ENCODE results near the gene INSIG1.

INSIG1 gene

DNA sequence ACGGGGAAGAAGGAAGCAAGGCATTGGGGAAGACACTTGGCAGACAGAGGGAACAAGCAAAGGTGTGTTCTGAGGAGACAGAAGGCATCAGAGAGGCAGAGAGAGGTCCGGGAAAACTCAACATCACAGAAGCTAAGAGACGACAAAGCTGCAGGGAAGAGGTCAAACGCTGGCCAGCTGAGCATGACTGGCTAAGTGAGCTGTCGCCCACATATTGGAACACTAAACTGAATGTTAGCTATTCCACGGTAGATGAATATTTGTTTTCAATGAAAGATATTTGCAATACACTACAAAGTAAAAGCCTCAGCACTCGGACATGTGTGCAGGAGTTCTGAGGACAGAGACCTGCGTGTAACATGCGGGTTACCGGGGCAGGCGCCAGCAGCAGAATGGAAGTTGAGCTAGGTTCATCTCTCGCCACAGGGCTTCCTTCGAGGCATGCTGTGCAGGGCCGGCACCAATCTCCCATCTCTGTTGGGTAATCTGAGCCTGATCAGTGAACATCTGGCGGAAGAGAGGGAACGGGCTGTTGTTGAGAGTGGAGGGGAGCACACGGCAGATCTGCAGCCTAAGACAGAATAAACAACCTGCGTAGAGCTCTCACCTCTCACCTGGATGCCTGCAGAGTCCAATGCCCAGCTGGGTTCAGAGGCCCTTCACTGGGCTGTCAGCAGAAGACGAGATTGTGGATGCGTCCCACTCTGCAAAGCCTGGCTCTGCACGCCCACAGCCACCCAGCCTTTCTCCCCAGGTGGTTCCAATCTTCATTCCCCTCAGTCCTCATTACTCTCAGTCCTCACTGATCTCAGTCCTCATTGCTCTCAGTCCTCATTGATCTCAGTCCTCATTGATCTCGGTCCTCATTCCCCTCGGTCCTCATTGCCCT is 35.9 kb downstream of the INSIG1 start:
- DNase-seq, result no peak

DNA sequence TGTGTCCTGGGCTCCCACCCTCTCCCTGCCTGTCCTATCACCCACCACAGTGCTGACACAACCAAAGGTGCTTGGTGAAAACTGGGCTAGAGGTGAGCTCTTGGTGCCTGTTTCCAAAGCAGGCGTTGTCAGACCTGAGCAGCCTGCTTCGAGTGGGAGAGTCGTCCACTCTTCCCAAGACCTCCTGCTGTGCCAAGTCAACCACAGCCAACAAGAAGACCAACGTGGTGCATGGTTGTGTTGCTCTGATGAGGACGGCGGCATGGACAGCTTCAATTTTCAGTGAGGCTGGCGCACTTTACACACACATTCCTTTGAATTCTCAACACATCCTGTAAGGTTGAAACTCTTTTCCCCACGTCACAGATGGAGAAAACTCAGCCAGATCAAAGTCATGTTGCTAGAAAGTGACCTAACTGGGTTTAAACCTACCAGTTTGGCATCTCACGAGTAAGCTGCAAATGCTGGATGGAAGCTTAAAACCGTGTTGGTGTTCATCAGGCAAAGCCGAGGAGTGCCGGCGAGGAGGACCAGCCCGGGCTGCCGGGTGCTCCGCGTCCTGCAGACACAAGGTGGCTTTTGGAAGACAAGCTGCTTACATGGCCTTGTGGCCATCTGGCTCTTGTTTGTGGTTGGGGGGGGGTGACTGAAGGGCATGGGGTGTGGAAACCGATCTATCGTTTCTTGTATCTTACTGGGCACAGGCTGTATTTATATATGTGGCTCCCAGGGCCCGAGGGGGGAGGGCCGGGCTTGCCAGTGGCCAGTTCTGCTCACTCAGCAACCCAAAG is 39.3 kb downstream of the INSIG1 start:
- no peak for DNase-seq

DNA sequence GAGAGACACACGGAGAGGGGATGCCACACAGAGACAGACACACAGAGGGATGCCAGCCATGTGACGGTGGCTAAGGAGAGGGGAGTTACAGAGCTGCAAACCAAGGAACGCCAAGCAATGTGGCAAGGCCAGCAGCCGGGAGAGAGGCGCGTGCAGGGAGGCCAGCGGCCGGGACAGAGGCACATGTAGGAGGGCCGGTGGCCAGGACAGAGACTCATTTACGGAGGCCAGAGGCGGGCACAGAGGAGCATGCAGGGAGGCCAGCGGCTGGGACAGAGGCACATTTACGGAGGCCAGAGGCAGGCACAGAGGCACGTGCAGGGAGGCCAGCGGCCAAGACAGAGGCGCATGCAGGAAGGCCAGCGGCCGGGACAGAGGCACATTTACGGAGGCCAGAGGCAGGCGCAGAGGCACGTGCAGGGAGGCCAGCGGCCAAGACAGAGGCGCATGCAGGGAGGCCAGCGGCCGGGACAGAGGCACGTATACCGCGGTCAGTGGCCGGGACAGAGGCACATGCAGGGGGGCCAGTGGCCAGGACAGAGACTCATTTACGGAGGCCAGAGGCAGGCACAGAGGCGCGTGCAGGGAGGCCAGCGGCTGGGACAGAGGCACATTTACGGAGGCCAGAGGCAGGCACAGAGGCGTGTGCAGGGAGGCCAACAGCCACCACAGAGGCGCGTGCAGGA is 40.4 kb downstream of the INSIG1 start:
- no peak for DNase-seq

DNA sequence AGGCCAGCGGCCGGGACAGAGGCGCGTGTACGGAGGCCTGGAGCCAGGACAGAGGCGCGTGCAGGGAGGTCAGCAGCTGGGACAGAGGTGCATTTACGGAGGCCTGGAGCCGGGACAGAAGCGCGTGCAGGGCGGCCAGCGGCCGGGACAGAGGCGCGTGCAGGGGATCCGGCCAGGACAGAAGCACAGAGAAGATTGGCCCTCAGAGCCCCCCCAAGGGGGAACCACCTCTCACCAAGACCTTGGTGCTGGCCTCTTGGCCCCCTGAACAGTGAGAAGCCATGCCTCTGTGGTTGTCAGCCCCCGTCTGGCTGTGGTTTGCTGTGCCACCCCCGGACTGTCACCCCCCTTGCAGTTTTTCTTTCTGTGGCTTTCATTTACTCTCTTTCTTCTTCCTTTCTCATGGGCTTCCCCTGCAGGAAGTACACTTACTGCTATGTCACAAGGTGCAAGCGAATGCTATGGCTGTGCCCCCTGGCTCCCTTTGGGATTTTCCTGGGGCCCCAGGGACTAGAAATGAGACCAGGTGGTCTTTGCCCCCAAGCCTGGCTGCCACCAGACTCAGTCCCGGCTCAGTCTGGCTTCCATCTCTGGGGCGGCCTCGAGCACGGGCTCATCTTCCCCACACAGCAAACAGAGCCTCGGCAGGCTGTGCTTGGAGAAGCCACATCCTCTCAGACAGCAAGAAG is 41.1 kb downstream of the INSIG1 start:
- DNase-seq, result no peak

DNA sequence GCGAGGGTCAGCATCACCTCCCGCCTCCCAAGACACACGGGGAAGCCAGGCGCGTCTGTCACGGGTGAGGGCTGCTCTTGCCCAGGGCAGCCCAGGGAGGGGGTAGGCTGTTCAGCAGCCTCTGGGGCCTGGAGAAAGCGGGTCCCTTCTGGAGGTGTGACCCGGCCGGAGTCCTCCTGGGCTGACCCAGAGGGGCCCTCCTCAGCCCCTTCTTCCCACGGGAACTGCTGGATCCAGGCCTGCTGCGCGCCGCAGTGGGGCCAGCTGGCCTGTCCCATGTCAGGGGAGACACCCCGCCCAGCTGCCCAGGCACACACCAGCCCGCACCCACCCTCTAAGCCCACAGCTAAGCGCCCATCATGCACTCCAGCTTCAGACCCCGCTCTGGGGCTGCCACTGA is 41.8 kb downstream of the INSIG1 start:
- no peak for DNase-seq

DNA sequence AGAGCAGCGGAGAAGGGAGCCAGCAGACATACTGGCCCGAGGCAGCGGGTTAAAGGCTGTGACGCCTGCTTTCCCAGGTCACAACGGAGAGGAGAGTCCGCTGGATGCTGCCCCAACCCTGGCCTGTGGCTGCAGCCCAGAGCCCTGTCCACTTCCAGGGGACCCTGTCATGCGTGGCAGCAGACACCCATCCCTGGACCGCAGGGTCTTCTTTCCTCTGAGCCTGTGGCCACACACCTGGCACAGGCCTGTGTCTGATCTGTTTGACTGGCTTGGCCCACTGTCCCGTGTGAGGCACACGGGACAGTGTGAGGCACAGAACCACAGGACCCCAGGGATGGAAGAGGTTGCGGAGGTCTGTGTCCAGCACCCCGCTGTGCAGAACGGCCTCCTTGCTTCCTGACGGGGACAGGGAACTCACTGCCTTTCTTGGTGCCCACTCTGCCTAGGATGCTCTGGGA is 42.4 kb downstream of the INSIG1 start:
- no peak for DNase-seq

DNA sequence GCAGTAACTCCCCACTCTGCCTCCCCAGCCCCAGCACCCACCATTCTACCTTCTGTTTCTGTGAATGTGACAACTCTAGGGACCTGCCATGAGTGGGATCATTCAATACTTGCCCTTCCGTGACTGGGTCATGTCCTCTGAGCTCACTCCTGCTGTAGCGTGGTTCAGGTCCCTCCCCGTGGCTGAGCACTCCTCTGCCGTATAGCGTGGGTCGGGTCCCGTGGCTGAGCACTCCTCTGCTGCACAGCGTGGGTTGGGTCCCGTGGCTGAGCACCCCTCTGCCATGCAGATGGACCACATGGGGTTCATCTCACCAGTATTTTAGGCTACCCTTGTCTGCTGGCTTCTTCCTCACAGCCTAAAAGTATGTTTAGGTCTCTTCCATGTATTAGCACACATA is 43.0 kb downstream of the INSIG1 start:
- no peak for DNase-seq

DNA sequence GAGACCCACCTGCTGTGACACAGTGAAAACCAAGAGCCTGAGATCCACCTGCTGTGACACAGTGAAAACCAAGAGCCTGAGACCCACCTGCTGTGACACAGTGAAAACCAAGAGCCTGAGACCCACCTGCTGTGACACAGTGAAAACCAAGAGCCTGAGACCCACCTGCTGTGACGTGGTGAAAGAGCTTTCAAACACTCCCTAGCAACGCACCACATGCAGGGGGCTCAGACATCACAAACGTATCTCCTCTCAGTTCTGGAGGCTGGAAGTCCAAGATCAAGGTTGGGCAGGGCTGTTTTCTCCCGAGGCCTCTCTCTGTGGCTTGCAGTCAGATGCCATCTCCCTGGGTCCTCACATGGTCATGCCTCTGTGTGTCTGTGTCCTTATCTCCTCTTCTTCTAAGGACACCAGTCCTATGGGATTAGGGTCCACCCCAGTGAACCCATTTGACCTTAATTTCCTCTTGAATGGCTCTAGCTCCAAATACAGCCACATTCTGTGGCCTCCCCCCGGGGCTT is 43.8 kb downstream of the INSIG1 start:
- no peak for DNase-seq

DNA sequence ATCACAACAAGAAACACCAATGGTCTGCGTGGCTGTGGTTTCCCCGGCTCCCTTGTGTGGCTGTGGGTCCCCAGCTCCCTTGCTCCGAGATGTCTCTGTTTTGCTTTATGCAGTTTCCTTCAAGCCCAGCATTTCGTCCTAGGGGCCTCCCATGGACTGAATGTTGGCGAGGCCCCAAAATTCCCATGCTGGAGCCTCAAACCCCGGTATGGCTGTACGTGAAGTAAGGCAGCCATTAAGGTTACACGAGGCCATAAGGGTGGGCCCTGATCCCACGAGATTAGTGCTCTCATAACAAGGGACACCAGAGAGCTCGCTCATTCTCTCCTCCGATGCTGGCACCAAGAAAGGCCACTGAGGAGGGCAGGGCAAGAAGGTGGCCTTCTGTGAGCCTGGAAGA is 44.6 kb downstream of the INSIG1 start:
- DNase-seq, result no peak

DNA sequence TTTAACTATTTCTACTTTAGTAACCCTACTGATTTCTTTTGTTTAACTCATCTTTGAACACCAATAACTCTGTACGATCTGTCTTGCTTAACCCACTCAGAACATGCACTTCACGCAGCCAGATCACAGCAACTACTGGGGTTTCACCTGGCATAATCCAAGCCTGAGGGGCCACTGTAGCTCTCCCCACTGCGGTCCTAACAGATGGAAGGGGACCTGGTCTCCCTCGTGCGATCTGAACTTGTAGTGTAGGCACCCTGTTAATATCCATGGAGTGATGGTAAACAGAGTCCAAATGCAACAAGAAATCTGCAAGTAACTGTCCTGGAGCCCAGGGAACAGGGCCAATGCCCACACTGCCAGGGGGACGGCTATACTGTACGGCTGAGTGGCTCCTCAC is 45.5 kb downstream of the INSIG1 start:
- no peak for DNase-seq

DNA sequence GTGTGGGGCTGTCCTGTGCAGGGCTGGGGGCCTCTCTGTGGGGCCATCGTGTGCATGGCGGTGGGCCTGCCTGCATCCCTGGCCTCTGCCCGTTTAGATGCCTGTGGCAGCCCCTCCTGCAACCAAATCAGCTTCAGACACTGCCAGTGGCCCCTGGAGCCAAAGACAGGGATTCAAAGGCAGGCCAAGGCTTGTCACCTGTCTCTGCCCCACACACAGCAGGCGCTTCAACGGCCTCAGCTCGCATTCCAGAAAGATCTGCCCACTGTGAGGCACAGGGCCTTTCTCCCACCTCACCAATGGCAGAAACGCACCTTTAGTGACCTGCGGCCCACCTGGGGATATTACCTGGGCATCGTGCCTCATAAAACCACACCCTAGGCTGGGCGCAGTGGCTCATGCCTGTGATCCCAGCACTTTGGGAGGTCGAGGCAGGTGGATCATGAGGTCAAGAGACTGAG is 46.0 kb downstream of the INSIG1 start:
- DNase-seq, result no peak

DNA sequence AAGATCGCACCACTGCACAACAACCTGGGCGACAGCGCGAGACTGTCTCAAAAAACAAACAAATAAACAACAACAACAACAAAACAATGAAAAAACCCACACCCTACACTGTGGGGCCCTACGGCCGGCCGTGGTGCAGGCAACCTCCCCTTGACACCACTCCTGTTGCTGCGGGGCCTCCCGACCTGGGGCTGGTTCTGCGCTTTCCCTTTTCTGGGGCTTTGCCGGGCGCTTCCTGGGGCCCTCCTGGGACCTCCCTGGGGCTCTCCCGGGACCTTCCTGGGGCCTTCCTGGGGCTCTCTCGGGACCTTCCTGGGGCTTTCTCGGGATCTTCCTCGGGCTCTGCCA is 46.6 kb downstream of the INSIG1 start:
- DNase-seq, result no peak

DNA sequence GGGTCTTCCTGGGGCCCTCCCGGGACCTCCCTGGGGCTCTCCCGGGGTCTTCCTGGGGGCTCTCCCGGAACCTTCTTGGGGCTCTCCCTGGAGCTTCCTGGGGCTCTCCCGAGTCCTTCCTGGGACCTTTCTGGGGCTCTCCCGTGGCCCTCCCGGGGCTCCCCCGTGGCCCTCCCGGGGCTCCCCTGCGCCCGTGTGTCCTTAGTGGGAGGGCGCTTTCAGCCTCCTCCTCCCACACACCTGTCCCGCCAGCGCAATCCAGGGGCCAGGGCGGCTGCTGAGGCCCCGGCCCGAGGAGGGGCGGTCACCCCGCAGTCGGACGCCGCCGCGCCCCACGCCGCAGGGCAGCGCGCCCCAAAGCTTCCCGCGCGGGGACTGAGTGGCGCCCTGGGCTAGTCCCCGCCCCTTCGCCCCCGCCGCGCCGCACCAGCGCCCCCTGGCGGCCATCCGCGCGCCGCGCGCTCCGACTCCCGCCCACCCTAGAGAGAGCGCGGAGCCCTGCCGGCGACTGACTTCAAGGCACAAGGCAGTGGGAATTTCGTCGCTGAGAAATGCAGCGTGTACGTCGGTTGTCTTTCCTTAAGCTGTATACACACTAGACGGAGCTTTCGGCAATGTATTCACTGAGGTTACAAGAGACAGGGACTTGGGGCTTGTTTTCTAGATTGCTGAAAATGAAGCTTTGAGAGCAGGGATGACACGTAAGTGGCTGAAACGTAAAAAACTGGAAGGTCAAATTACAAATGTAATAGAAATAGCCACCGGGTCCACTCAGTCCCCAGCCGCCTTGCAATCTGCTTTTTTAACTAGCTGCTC is 47.1 kb downstream of the INSIG1 start:
- DNase-seq, result peak; percentile 81

DNA sequence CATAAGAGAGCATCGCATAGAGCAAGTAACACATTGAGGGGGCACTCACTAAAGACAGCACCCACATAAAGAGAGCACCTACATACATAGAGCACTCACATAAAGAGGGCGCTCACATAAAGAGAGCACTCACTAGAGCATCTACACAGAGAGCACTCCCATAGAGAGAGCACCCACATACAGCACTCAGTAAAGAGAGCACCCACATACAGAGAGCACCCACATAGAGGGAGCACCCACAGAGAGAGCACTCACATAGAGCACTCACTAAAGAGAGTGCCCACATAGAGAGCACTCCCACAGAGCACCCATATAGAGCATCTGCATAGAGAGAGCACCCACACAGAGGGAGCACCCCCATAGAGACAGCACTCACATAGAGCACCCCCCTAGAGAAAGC is 47.8 kb downstream of the INSIG1 start:
- no peak for DNase-seq

DNA sequence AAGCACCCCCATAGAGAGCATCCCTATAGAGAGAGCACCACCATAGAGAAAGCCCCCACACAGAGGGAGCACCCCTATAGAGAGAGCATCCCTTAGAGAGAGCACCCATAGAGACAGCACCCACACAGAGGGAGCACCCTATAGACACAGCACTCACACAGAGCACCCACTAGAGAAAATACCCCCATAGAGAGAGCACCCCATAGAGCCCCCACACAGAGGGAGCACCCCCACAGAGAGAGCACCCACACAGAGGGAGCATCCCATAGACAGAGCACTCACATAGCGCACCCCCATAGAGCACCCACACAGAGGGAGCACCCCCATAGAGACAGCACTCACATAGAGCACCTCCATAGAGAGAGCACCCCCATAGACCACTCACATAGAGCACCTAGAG is 48.6 kb downstream of the INSIG1 start:
- DNase-seq, result no peak

DNA sequence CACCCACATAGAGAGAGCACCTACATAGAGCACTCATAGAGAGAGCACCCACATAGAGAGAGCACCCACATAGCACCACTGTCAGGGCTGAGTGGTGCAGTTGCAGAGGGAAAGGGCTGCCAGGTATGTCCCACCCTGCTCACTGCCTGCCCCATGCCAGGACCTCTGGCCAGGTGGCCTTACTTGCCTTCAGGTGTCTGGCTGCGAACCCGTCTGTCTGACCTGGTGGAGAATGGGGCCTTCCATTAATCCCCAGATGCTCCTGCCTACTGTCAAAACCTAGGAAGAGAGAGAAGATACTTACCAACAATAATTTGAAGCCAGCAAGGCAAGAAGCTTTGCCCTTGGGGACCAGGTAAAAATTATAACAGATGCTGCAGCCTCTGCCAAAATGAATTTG is 51.1 kb downstream of the INSIG1 start:
- no peak for DNase-seq

DNA sequence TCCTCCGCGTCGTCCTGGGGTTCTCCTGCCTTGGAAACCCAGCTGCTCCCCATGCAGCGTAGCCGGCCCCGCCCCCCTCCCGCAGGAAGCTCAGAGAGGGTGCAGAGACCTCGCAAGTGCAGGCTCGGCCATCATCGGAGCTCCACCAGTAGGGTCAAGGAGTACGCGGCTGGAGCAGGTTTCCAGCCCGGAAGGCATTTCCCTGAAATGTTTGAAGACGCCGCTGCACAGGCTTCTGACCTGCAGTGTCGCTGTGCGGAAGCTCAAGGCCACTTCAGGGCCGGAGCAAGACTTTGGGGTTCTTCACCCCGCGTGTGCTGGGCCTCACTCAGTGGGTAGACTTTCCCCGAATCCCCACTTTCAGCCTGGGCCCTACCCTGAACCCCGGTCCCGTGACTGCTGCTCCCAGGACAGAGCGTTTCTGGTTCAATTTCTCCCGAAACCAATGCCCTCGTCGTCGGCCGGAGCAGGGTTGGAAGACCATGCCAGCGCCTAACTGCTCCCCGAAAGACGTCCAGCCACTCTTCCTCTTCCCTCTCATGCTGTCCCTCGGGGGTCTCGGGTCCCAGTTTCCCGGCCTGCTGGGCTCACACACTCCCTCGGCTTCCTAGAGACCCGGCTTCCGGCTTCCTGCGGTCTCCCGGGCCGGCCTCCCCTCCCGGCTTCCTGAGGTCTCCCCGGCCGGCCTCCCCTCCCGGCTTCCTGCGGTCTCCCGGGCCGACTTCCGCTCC is 52.1 kb downstream of the INSIG1 start:
- no peak for DNase-seq

DNA sequence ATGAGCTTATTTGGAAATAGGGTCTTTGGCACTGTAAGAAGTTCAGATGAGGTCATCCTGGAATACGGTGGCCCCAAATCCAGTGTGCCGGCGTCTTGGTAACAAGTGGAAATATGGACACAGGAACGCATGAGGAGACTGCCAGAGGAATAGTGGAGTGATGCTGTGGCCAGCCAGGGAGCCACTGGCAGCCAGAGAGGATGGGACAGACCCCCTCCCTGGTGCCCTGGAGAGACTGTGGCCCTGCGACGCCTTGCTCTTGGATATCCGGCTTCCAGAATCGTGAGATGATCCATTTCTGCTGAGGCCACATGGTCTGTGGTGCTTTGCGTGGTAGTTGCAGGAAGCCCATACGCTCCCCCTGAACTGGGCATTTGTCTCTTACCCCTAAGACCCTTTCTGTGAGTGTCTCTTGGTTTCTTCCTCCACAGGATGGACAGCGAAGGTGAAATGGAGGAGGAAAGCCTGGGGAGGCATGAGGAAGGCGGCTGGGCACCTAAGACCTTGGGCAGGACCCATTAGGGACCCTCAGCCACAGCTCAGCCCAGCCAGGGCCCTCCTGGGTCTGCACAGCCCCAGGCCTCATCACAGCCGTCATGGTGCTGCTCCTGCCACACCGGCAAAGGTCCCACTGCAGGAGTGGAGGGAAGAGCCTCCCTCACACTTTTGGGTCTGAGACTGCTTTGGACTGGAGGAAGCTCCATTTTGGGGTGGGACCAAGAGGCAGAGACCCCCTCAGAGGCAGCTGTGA is 53.6 kb downstream of the INSIG1 start:
- DNase-seq, result no peak

DNA sequence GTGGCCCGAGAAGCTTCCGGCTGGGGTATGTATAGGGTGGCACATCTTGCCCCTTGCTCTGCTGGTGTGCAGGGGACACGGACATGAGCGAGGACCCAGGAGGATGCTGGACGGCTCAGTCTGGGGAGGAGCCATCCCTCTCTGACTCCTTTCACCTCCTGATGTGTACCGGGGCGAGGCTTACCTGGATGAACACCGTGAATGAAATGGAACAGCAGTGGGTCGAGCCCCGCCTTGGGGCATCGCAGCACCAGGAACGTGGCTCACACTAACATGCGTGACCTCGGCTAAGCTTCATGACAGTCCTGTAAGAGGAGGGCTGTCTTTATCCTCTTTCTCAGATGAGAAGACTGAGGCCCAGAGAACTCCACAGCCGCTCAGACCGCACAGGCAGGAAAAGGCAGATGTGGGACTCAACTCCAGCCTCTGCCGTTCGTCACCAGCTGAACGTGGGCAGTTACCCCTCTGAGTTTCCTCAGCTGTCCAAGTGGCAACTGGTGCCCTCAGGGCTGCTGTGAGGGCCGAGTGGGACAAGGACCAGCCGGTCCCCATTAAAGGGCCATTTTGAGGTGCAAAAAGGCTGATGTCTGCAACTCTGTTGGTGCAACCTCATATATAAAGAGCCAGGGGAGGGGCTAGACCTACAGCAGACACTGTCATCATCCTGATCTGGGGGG is 54.5 kb downstream of the INSIG1 start:
- DNase-seq, result no peak

DNA sequence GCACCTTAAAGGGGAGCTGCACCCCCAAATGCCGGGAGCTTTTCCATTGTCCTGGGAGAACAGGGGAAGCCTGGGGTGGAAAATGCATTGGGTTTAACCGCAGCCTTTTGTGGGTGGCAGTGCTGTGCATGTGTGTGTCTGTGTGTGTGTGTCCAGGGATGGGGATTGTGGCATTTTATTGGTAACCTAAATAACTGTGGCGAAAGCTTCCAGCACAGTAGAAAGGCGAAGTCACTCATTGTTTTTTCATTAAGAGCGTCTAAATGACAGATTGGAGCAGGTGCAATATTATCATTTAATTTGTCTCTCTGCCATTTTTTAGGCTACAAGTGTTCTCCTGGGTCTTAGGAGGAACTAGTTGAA is 55.1 kb downstream of the INSIG1 start:
- no peak for DNase-seq

Data from suppressor macrophage treated with lipopolysaccharide for 4 hours (primary cell).